HCT116 (cell line): ENCODE data around the gene ZNF430. TPM values are rescaled to one million over a fixed set of nuclear protein-coding genes. Genes with fewer than 3 reads are reported as not detected.
"Not testable (repeated sequence)": the region's sequence is repeated elsewhere in the genome, so short reads cannot be mapped to it uniquely, and the experiment has no call there.

Experiments
- ATAC-seq: fragments of 200-7000 bp; cut with Tn5 transposase; 2 replicates; pipeline ENCODE4 v1.9.1; 2020; ENCODE audit warnings: mild to moderate bottlenecking, moderate library complexity
- BruUV-seq: library from RNA; stranded (reverse); fragments of 400-500 nt; replicated peaks from 2 replicates; lab custom pipeline; 2021; lab: Mats Ljungman, UMichigan
- CTCF ChIA-PET: fragments of 300-600 bp; sonication (Branson Sonifier 250); formaldehyde crosslinking; loops from one replicate; lab custom pipeline; 2021; ENCODE audit warnings: antibody characterized with exemption; lab: Charles Lee
- POLR2A ChIA-PET: fragments of 300-600, 350-600 bp; sonication (Branson Sonifier 250); formaldehyde crosslinking; loops from one replicate; lab custom pipeline; 2021; ENCODE audit warnings: antibody characterized with exemption; lab: Charles Lee
- RAD21 ChIA-PET, 2 experiments: fragments of 300-600 bp; sonication (Branson Sonifier 250); formaldehyde crosslinking; loops; one replicate each; lab custom pipeline; 2023; ENCODE audit warnings: low total read pairs in 2 of 2; ENCODE audit not compliant: uncharacterized antibody in 2 of 2, unreplicated experiment in 2 of 2, low non-redundant PET in 1 of 2; lab: Charles Lee
- DNase-seq: peaks from one replicate; pipeline ENCODE4 v3.0.0-alpha.2; 2010; ENCODE audit warnings: low read depth, low spot score
- H2AFZ ChIP-seq: fragments of 200-600 bp; shearing (Covaris generic), sonication (generic); 2 replicates; pipeline ENCODE4 v1.6.1; 2017; ENCODE audit warnings: low read depth, mixed run types, mixed read lengths, antibody characterized with exemption, low read length; ENCODE audit not compliant: poor library complexity, severe bottlenecking
- H3K27ac ChIP-seq: 2 replicates; pipeline ENCODE4 v1.5.1; 2012; ENCODE audit warnings: low read depth, low read length
- H3K27me3 ChIP-seq: fragments of 200-600 bp; sonication (generic); 2 replicates; pipeline ENCODE4 v1.6.1; 2016; ENCODE audit warnings: mixed run types, low read length, mixed read lengths; ENCODE audit not compliant: insufficient read depth
- H3K36me3 ChIP-seq, 2 experiments: fragments of 200-500 bp in 1 of 2; fragments of 200-600 bp in 1 of 2; sonication (Bioruptor generic) in 1 of 2; sonication (generic) in 1 of 2; 2 replicates each; pipeline versions ENCODE4 v1.5.1 to v1.6.1; 2014 to 2016; ENCODE audit warnings: low read length in 2 of 2, inconsistent platforms in 1 of 2, mixed read lengths in 1 of 2, mixed run types in 1 of 2; ENCODE audit not compliant: insufficient read depth in 2 of 2, control insufficient read depth in 1 of 2
- H3K4me1 ChIP-seq, 2 experiments: fragments of 200-600 bp in 1 of 2; sonication (generic) in 1 of 2; 2 replicates each; pipeline versions ENCODE4 v1.5.1 to v1.6.1; 2012 to 2017; ENCODE audit warnings: low read length in 2 of 2, inconsistent platforms in 1 of 2, mild to moderate bottlenecking in 1 of 2, mixed read lengths in 1 of 2, mixed run types in 1 of 2, moderate library complexity in 1 of 2; ENCODE audit not compliant: insufficient read depth in 2 of 2, control insufficient read depth in 1 of 2
- H3K4me2 ChIP-seq: fragments of 200-600 bp; sonication (generic); 2 replicates; pipeline ENCODE4 v1.6.1; 2017; ENCODE audit warnings: mixed run types, low read length, mixed read lengths
- H3K4me3 ChIP-seq, 2 experiments: fragments of 200-600 bp in 1 of 2; sonication (generic) in 1 of 2; replicated peaks in 1 of 2; 2 replicates each; pipeline ENCODE4 v1.5.1; 2011 to 2016; ENCODE audit warnings: low read length in 2 of 2, control low read depth in 1 of 2, low read depth in 1 of 2, mild to moderate bottlenecking in 1 of 2, mixed read lengths in 1 of 2, mixed run types in 1 of 2
- H3K79me2 ChIP-seq: fragments of 200-600 bp; sonication (generic); 2 replicates; pipeline ENCODE4 v1.6.1; 2017; ENCODE audit warnings: mild to moderate bottlenecking, mixed run types, low read length, moderate library complexity, mixed read lengths; ENCODE audit not compliant: insufficient read depth
- H3K9ac ChIP-seq: fragments of 200-600 bp; sonication (generic); 2 replicates; pipeline ENCODE4 v1.6.1; 2016; ENCODE audit warnings: low read length, mixed read lengths
- H3K9me2 ChIP-seq: fragments of 200-600 bp; sonication (generic), shearing (Covaris generic); 2 replicates; pipeline ENCODE4 v1.6.1; 2017; ENCODE audit warnings: mixed run types, mild to moderate bottlenecking, moderate library complexity; ENCODE audit not compliant: insufficient read depth
- H3K9me3 ChIP-seq, 2 experiments: fragments of 200-500 bp in 1 of 2; fragments of 200-600 bp in 1 of 2; sonication (Bioruptor generic) in 1 of 2; sonication (generic) in 1 of 2; 2 replicates each; pipeline ENCODE4 v1.6.1; 2014 to 2017; ENCODE audit warnings: low read length in 2 of 2, mixed read lengths in 2 of 2, inconsistent platforms in 1 of 2, low read depth in 1 of 2, mild to moderate bottlenecking in 1 of 2, mixed run types in 1 of 2, moderate library complexity in 1 of 2; ENCODE audit not compliant: control insufficient read depth in 1 of 2, insufficient read depth in 1 of 2
- H4K20me1 ChIP-seq: fragments of 200-600 bp; sonication (generic), shearing (Covaris generic); 2 replicates; pipeline ENCODE4 v1.6.1; 2017; ENCODE audit warnings: mixed run types, mild to moderate bottlenecking, moderate library complexity; ENCODE audit not compliant: insufficient read depth
- ATF3 ChIP-seq: IDR thresholded peaks from 2 replicates; pipeline ENCODE4 v1.6.1; 2012
- CBX3 ChIP-seq: IDR thresholded peaks from 2 replicates; pipeline ENCODE4 v1.6.1; 2012; ENCODE audit warnings: low read depth
- CEBPB ChIP-seq: IDR thresholded peaks from 2 replicates; pipeline ENCODE4 v1.6.1; 2012; ENCODE audit warnings: low read depth
- CTCF ChIP-seq, 3 experiments: fragments of 200-600 bp in 1 of 3; sonication (generic) in 1 of 3; IDR thresholded peaks in 2 of 3; conservative IDR thresholded peaks in 1 of 3; 2 replicates each; pipeline ENCODE4 v1.5.1; 2012 to 2017; ENCODE audit warnings: low read depth in 2 of 3, low read length in 2 of 3, antibody characterized with exemption in 1 of 3, borderline replicate concordance in 1 of 3, control low read depth in 1 of 3, mild to moderate bottlenecking in 1 of 3, mixed read lengths in 1 of 3, mixed run types in 1 of 3, moderate library complexity in 1 of 3; ENCODE audit not compliant: insufficient read depth in 1 of 3
- EGR1 ChIP-seq: IDR thresholded peaks from 2 replicates; pipeline ENCODE4 v1.6.1; 2012; ENCODE audit warnings: low read depth
- ELF1 ChIP-seq: IDR thresholded peaks from 2 replicates; pipeline ENCODE4 v1.6.1; 2012; ENCODE audit warnings: low read depth, borderline replicate concordance
- EZH2 ChIP-seq: fragments of 200-600 bp; sonication (generic); IDR thresholded peaks from 2 replicates; pipeline ENCODE4 v1.6.1; 2017; ENCODE audit warnings: antibody characterized with exemption, mixed run types
- EZH2phosphoT487 ChIP-seq: fragments of 200-600 bp; IDR thresholded peaks from 2 replicates; pipeline ENCODE4 v1.6.1; 2018; ENCODE audit warnings: antibody characterized with exemption, borderline replicate concordance
- FOSL1 ChIP-seq: IDR thresholded peaks from 2 replicates; pipeline ENCODE4 v1.6.1; 2012; ENCODE audit warnings: low read depth
- JUND ChIP-seq: IDR thresholded peaks from 2 replicates; pipeline ENCODE4 v1.6.1; 2012
- POLR2A ChIP-seq: IDR thresholded peaks from 2 replicates; pipeline ENCODE4 v1.7.0; 2011; ENCODE audit warnings: borderline replicate concordance; ENCODE audit not compliant: insufficient read depth, insufficient read length; ENCODE audit errors: extremely low read depth
- POLR2AphosphoS5 ChIP-seq: IDR thresholded peaks from 2 replicates; pipeline ENCODE4 v1.6.1; 2011; ENCODE audit warnings: mild to moderate bottlenecking, low read depth, low read length, moderate library complexity
- RAD21 ChIP-seq: IDR thresholded peaks from 2 replicates; pipeline ENCODE4 v1.6.1; 2012; ENCODE audit warnings: low read depth, mild to moderate bottlenecking
- SP1 ChIP-seq: IDR thresholded peaks from 2 replicates; pipeline ENCODE4 v1.6.1; 2012; ENCODE audit warnings: low read depth
- SRF ChIP-seq: IDR thresholded peaks from 2 replicates; pipeline ENCODE4 v1.6.1; 2012; ENCODE audit warnings: low read depth
- TCF7L2 ChIP-seq: IDR thresholded peaks from 2 replicates; pipeline ENCODE4 v1.7.0; 2011; ENCODE audit warnings: borderline replicate concordance, inconsistent platforms; ENCODE audit not compliant: insufficient read depth, insufficient read length; ENCODE audit errors: extremely low read depth
- intact Hi-C: fragments of 100-400 bp; cut with micrococcal nuclease; formaldehyde crosslinking; loops from 2 replicates; pipeline ENCODE4 v1.10.0; 2022
- total RNA-seq: library from RNA; stranded (reverse); gene quantifications from one replicate; pipeline ENCODE4 v1.2.1, GENCODE V29; 2021; ENCODE audit not compliant: unreplicated experiment
- TF ChIP-seq, protein P1 (sequence below): IDR thresholded peaks from 2 replicates; pipeline ENCODE4 v1.6.1; 2012

ZNF430 gene
- total RNA-seq, 1 experiment from 2014 or later, result 8.4 TPM

DNA sequence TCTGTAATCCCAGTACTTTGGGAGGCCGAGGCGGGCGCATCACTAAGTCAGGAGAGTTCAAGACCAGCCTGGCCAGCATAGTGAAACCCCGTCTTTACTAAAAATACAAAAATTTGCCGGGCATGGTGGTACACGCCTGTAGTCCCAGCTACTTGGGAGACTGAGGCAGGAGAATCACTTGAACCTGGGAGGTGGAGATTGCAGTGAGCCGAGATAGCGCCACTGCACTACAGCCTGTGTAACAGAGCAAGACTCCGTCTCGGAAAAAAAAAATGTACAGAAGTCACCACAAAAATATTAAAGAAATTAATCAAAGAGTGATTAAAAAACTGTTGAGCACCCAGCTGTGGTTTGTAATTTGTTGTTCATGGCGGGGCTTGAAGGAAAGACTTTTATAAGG is 781 bp downstream of the ZNF430 start:
- H3K27ac ChIP-seq, result peak overlapping the region; percentile 68
- H3K9me3 ChIP-seq, DNase-seq, H2AFZ ChIP-seq, BruUV-seq, H4K20me1 ChIP-seq, RAD21 ChIA-PET, H3K9me2 ChIP-seq, CTCF ChIA-PET, H3K27me3 ChIP-seq: not testable (repeated sequence)
- peaks cover 26 to 30% of the 10 kb centered on the region in 2 experiments for H3K4me1 ChIP-seq
- POLR2A ChIA-PET, result interaction anchor here (0.7 kb wide), 1 partner anchor 9 kb away, joined by 3 read pairs; no protein-coding TSS in a partner anchor
- peaks cover 42% of the 10 kb centered on the region for H3K79me2 ChIP-seq
- peak overlapping the region; percentile 91 to 94 for H3K4me3 ChIP-seq
- H3K36me3 ChIP-seq, result peaks cover 6 to 12% of the 10 kb centered on the region in 2 experiments; a peak in 3 of 4 replicates
- peak overlapping the region; percentile 70 for H3K9ac ChIP-seq
- peak overlapping the region; percentile 84 for H3K4me2 ChIP-seq
- intact Hi-C loops, result loop anchor here (5.0 kb wide), 2 partner anchors 61 to 121 kb away; partner anchors contain the start of genes ZNF431 and ZNF714
- peak; percentile 21 for ATAC-seq

DNA sequence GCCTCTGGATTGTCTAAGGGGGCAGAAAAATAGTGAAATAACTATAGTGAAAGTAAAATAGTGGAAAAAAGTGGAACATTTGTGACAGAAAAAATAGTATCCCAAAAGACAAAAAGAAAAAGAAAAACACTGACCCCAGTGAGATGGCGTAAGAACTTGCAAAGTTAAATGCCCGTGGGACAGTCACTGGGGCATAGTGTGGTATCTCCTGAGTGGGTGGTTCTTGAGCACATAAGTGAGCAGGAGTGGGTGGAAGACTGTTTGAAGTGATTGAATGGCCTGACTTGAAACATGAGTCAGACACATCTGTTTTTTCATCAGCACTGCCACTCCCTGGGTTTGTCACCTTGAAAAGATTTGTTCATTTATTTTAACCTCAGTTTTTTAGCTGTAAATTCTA is 2.5 kb downstream of the ZNF430 start:
- Histone ChIP-seq H3K36me3 (peaks cover 9 to 12% of the 10 kb centered on the region in 2 experiments; a peak in 3 of 4 replicates), H3K9me2 (no peaks in the 10 kb centered on the region), H3K4me1 (peaks cover 26 to 30% of the 10 kb centered on the region in 2 experiments), H2AFZ (no peak overlapping the region), H3K4me3 (peak overlapping the region in 1 of 2 experiments; percentile 28; a peak in 2 of 4 replicates), H3K79me2 (peaks cover 59% of the 10 kb centered on the region), H3K9me3 (no peaks in the 10 kb centered on the region), H3K27ac (peak overlapping the region; percentile 41; the same call in 1 of the 2 replicates), H3K4me2 (peak overlapping the region; percentile 84), H3K27me3 (no peaks in the 10 kb centered on the region), H3K9ac (0 out of 2 replicates have a peak overlapping the region, but pooled peaks have one; percentile 18), H4K20me1 (no peaks in the 10 kb centered on the region)
- DNase-seq, result peak; percentile 68
- TF ChIP-seq EZH2 (no peak), POLR2AphosphoS5 (no peak), RAD21 (no peak), SRF (no peak), ELF1 (no peak), ATF3 (no peak), SP1 (peak; percentile 36), TCF7L2 (no peak), CBX3 (peak; percentile 36; the same call in 1 of the 2 replicates), EZH2phosphoT487 (no peak), EGR1 (peak; percentile 88), JUND (peak; percentile 49), CTCF (IDR thresholded peaks at IDR 0.05 in 2 of 3, conservative IDR thresholded peaks at IDR 0.05 in 1 of 3; ENCODE audit: borderline replicate concordance in 1 of 3, insufficient read depth in 1 of 3, low read depth in 2 of 3, low read length in 2 of 3) (no peak), POLR2A (no peak), FOSL1 (peak; percentile 50), CEBPB (0 out of 2 replicates have a peak, but pooled peaks have one; percentile 34)
- TF ChIP-seq, protein P1, sequence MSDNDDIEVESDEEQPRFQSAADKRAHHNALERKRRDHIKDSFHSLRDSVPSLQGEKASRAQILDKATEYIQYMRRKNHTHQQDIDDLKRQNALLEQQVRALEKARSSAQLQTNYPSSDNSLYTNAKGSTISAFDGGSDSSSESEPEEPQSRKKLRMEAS, result no peak
- CTCF ChIA-PET, result no interaction called here
- no TSS peak for BruUV-seq
- RAD21 ChIA-PET, result no interaction called here
- ATAC-seq, result no peak; the same call in 1 of the 2 replicates
- POLR2A ChIA-PET, result no interaction called here
- intact Hi-C loops, result loop anchor here (5.0 kb wide), 2 partner anchors 59 to 119 kb away; partner anchors contain the start of genes ZNF431 and ZNF714
